HepG2 (cell line): ENCODE measurements around the gene YAP1. TPM values are rescaled to one million over a fixed set of nuclear protein-coding genes. Genes with fewer than 3 reads are reported as not detected.

Experiments
- CBFB ChIP-seq: sonication (generic); formaldehyde crosslinking; IDR thresholded peaks from 2 replicates; pipeline ENCODE4 v1.4.0; 2020; ENCODE audit warnings: missing genetic modification reagents
- EED ChIP-seq: sonication (generic); formaldehyde crosslinking; IDR thresholded peaks from 2 replicates; pipeline ENCODE4 v1.5.0; 2020; ENCODE audit warnings: mild to moderate bottlenecking, missing genetic modification reagents
- FOXA3 ChIP-seq: IDR thresholded peaks from 2 replicates; pipeline ENCODE4 v1.6.1; 2016; ENCODE audit warnings: missing genetic modification reagents, missing compliant biosample characterization
- GATA4 ChIP-seq: sonication (generic); IDR thresholded peaks from 2 replicates; pipeline ENCODE4 v1.6.1; 2016; ENCODE audit warnings: antibody characterized with exemption, low read depth, borderline replicate concordance
- HCFC1 ChIP-seq: fragments of 150-350 bp; IDR thresholded peaks from 2 replicates; pipeline ENCODE4 v1.6.1; 2014; ENCODE audit warnings: low read depth, low read length
- KLF16 ChIP-seq, 2 experiments: sonication (generic) in 1 of 2; formaldehyde crosslinking in 1 of 2; IDR thresholded peaks; 2 replicates each; pipeline versions ENCODE4 v1.6.1 to v1.8.0; 2016 to 2023; ENCODE audit warnings: missing genetic modification reagents in 2 of 2, missing compliant biosample characterization in 1 of 2
- NFIC ChIP-seq: IDR thresholded peaks from 2 replicates; pipeline ENCODE4 v1.6.1; 2012; ENCODE audit warnings: mild to moderate bottlenecking, low read length, inconsistent platforms
- POLR2AphosphoS5 ChIP-seq: IDR thresholded peaks from 2 replicates; pipeline ENCODE4 v1.6.1; 2012; ENCODE audit warnings: low read depth, low read length
- RFX1 ChIP-seq: fragments of 450-650 bp; IDR thresholded peaks from 2 replicates; pipeline ENCODE4 v1.6.1; 2017
- SOX5 ChIP-seq: IDR thresholded peaks from 2 replicates; pipeline ENCODE4 v1.6.1; 2016; ENCODE audit warnings: borderline replicate concordance
- SOX6 ChIP-seq, 2 experiments: fragments of 450-650 bp in 1 of 2; sonication (generic) in 1 of 2; formaldehyde crosslinking in 1 of 2; IDR thresholded peaks; 2 replicates each; pipeline versions ENCODE4 v1.4.0 to v1.6.1; 2017 to 2020; ENCODE audit warnings: antibody characterized with exemption in 1 of 2, mild to moderate bottlenecking in 1 of 2, missing genetic modification reagents in 1 of 2
- SRSF4 ChIP-seq: fragments of 200-400 bp; formaldehyde crosslinking; IDR thresholded peaks from one replicate; pipeline ENCODE4 v1.6.1; 2018; ENCODE audit warnings: mild to moderate bottlenecking, low read depth, low read length, moderate library complexity; ENCODE audit not compliant: poor library complexity, severe bottlenecking
- TARDBP ChIP-seq: sonication (generic); formaldehyde crosslinking; IDR thresholded peaks from 2 replicates; pipeline ENCODE4 v1.8.0; 2022; ENCODE audit warnings: mild to moderate bottlenecking, missing genetic modification reagents
- XBP1 ChIP-seq: sonication (generic); formaldehyde crosslinking; IDR thresholded peaks from 2 replicates; pipeline ENCODE4 v1.5.0; 2020; ENCODE audit warnings: missing genetic modification reagents
- XRCC5 ChIP-seq: fragments of 200-400 bp; formaldehyde crosslinking; optimal IDR thresholded peaks from 2 replicates; pipeline ENCODE3; 2017; ENCODE audit warnings: mild to moderate bottlenecking, low read length
- YEATS2 ChIP-seq: sonication (generic); formaldehyde crosslinking; IDR thresholded peaks from 2 replicates; pipeline ENCODE4 v1.4.0; 2020; ENCODE audit warnings: missing genetic modification reagents, borderline replicate concordance
- ZNF710 ChIP-seq: sonication (generic); formaldehyde crosslinking; IDR thresholded peaks from 2 replicates; pipeline ENCODE4 v1.5.0; 2020; ENCODE audit warnings: mild to moderate bottlenecking, missing genetic modification reagents, borderline replicate concordance
- ZNF768 ChIP-seq: sonication (generic); formaldehyde crosslinking; IDR thresholded peaks from 2 replicates; pipeline ENCODE4 v1.4.0; 2020; ENCODE audit warnings: missing genetic modification reagents
- ZSCAN31 ChIP-seq: sonication (generic); formaldehyde crosslinking; IDR thresholded peaks from 2 replicates; pipeline ENCODE4 v1.5.0; 2020; ENCODE audit warnings: low read depth, mild to moderate bottlenecking, missing genetic modification reagents
- polyA plus RNA-seq, 8 experiments: library from polyadenylated mRNA; depleted of rRNA in 3 of 8; stranded (reverse) in 7 of 8; unstranded in 1 of 8; fragments of >200 nt; fragmentation: Illumina TruSeq in 4 of 8; extraction: Trizol in 4 of 8; gene quantifications; 2 replicates each; pipeline versions ENCODE4 v1.2.1 to v1.2.3, GENCODE V29; 2011 to 2016; ENCODE audit warnings: low read depth in 4 of 8, missing spikeins in 1 of 8, mixed read lengths in 1 of 8; ENCODE audit not compliant: insufficient read depth in 1 of 8
- total RNA-seq, 5 experiments: library from RNA; depleted of rRNA; stranded (reverse); fragments of >200 nt; fragmentation: Illumina TruSeq; extraction: Trizol; gene quantifications; 2 replicates each; pipeline ENCODE4 v1.2.3, GENCODE V29; 2016; ENCODE audit warnings: low read depth in 1 of 5
- TF ChIP-seq, protein P1 (sequence below): sonication (generic); formaldehyde crosslinking; IDR thresholded peaks from 2 replicates; pipeline ENCODE4 v1.5.1; 2020; ENCODE audit warnings: missing genetic modification reagents, mild to moderate bottlenecking, borderline replicate concordance
- TF ChIP-seq, protein P2 (sequence below): IDR thresholded peaks from 2 replicates; pipeline ENCODE4 v1.4.0; 2020; ENCODE audit warnings: mild to moderate bottlenecking, missing genetic modification reagents
- TF ChIP-seq, protein P3 (sequence below): IDR thresholded peaks from 2 replicates; pipeline ENCODE4 v1.6.1; 2016; ENCODE audit warnings: missing genetic modification reagents, missing compliant biosample characterization

Gene YAP1
- total and polyA plus RNA-seq, 2 of the 13 experiments (the other 11 are each of a cell fraction or from before 2014, with no cell fraction given), result 59.5 to 91.0 TPM

- TF ChIP-seq, protein P1, sequence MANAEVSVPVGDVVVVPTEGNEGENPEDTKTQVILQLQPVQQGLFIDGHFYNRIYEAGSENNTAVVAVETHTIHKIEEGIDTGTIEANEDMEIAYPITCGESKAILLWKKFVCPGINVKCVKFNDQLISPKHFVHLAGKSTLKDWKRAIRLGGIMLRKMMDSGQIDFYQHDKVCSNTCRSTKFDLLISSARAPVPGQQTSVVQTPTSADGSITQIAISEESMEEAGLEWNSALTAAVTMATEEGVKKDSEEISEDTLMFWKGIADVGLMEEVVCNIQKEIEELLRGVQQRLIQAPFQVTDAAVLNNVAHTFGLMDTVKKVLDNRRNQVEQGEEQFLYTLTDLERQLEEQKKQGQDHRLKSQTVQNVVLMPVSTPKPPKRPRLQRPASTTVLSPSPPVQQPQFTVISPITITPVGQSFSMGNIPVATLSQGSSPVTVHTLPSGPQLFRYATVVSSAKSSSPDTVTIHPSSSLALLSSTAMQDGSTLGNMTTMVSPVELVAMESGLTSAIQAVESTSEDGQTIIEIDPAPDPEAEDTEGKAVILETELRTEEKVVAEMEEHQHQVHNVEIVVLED, result peak; percentile 20; the same call in 1 of the 2 replicates
- TF ChIP-seq POLR2AphosphoS5 (peak; percentile 40), SOX6 (IDR thresholded peaks at IDR 0.05) (no peak), SOX6 (CRISPR knock-in tag; IDR thresholded peaks at IDR 0.05) (peak; percentile 55), ZNF710 (CRISPR knock-in tag) (peak; percentile 58; the same call in 1 of the 2 replicates), FOXA3 (CRISPR knock-in tag) (peak; percentile 20; the same call in 1 of the 2 replicates), XBP1 (CRISPR knock-in tag) (no peak), SRSF4 (no peak), KLF16 (CRISPR knock-in tag; IDR thresholded peaks at IDR 0.05) (peak in 1 of 2 experiments; percentile 22; a peak in 1 of 4 replicates), RFX1 (peak; percentile 53; the same call in 1 of the 2 replicates), HCFC1 (no peak), EED (CRISPR knock-in tag) (no peak), SOX5 (peak; percentile 39; the same call in 1 of the 2 replicates), TARDBP (CRISPR knock-in tag) (peak; percentile 50; the same call in 1 of the 2 replicates), YEATS2 (CRISPR knock-in tag) (no peak), CBFB (CRISPR knock-in tag) (no peak), XRCC5 (no peak), GATA4 (peak; percentile 55; the same call in 1 of the 2 replicates), ZNF768 (no peak), ZSCAN31 (0 out of 2 replicates have a peak, but pooled peaks have one; percentile 30), NFIC (0 out of 2 replicates have a peak, but pooled peaks have one; percentile 42)
- TF ChIP-seq, protein P2, sequence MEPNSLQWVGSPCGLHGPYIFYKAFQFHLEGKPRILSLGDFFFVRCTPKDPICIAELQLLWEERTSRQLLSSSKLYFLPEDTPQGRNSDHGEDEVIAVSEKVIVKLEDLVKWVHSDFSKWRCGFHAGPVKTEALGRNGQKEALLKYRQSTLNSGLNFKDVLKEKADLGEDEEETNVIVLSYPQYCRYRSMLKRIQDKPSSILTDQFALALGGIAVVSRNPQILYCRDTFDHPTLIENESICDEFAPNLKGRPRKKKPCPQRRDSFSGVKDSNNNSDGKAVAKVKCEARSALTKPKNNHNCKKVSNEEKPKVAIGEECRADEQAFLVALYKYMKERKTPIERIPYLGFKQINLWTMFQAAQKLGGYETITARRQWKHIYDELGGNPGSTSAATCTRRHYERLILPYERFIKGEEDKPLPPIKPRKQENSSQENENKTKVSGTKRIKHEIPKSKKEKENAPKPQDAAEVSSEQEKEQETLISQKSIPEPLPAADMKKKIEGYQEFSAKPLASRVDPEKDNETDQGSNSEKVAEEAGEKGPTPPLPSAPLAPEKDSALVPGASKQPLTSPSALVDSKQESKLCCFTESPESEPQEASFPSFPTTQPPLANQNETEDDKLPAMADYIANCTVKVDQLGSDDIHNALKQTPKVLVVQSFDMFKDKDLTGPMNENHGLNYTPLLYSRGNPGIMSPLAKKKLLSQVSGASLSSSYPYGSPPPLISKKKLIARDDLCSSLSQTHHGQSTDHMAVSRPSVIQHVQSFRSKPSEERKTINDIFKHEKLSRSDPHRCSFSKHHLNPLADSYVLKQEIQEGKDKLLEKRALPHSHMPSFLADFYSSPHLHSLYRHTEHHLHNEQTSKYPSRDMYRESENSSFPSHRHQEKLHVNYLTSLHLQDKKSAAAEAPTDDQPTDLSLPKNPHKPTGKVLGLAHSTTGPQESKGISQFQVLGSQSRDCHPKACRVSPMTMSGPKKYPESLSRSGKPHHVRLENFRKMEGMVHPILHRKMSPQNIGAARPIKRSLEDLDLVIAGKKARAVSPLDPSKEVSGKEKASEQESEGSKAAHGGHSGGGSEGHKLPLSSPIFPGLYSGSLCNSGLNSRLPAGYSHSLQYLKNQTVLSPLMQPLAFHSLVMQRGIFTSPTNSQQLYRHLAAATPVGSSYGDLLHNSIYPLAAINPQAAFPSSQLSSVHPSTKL (CRISPR knock-in tag), result peak; percentile 46; the same call in 1 of the 2 replicates
- TF ChIP-seq, protein P3, sequence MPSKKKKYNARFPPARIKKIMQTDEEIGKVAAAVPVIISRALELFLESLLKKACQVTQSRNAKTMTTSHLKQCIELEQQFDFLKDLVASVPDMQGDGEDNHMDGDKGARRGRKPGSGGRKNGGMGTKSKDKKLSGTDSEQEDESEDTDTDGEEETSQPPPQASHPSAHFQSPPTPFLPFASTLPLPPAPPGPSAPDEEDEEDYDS (CRISPR knock-in tag), result peak; percentile 27
These were observed 162.0 kb downstream of the YAP1 start (continued) for GRCh38 chr11:102272047-102272824.
